BJ (cell line): Measurements from ENCODE around the gene UGT1A8. TPM values are rescaled to one million over a fixed set of nuclear protein-coding genes. Genes with fewer than 3 reads are reported as not detected.

Experiments used
- CTCF ChIA-PET: fragments of 350-600 bp; formaldehyde crosslinking; extraction: SDS; loops from one replicate; lab custom pipeline; 2021; ENCODE audit warnings: antibody characterized with exemption, inconsistent platforms; lab: Yijun Ruan, JAX
- POLR2A ChIA-PET: fragments of 300-600 bp; sonication (Branson Sonifier 250); formaldehyde crosslinking; extraction: SDS; loops from one replicate; lab custom pipeline; 2021; ENCODE audit warnings: antibody characterized with exemption; lab: Charles Lee
- DNase-seq: peaks from one replicate; pipeline ENCODE4 v3.0.0-alpha.2; 2011; ENCODE audit warnings: low read depth
- H3K27me3 ChIP-seq: 2 replicates; pipeline ENCODE4 v1.6.0; 2011; ENCODE audit warnings: low read length; ENCODE audit not compliant: control insufficient read depth, insufficient read depth
- H3K36me3 ChIP-seq: 2 replicates; pipeline ENCODE4 v1.5.1; 2011; ENCODE audit warnings: low read length; ENCODE audit not compliant: control insufficient read depth, insufficient read depth
- H3K4me3 ChIP-seq: 2 replicates; pipeline ENCODE4 v1.5.1; 2011; ENCODE audit warnings: low read depth, mild to moderate bottlenecking, control low read depth, low read length
- polyA plus RNA-seq: library from polyadenylated mRNA; depleted of rRNA; stranded (reverse); fragments of >200 nt; gene quantifications from 2 replicates; pipeline ENCODE4 v1.2.3, GENCODE V29; 2011
- TF ChIP-seq, protein P1 (sequence below): IDR thresholded peaks from 2 replicates; pipeline ENCODE4 v1.5.1; 2011; ENCODE audit warnings: low read depth, mild to moderate bottlenecking, control low read depth, inconsistent platforms, low read length, moderate library complexity; ENCODE audit not compliant: insufficient read depth

UGT1A8 gene
- polyA plus RNA-seq, 1 experiment = not detected

DNA sequence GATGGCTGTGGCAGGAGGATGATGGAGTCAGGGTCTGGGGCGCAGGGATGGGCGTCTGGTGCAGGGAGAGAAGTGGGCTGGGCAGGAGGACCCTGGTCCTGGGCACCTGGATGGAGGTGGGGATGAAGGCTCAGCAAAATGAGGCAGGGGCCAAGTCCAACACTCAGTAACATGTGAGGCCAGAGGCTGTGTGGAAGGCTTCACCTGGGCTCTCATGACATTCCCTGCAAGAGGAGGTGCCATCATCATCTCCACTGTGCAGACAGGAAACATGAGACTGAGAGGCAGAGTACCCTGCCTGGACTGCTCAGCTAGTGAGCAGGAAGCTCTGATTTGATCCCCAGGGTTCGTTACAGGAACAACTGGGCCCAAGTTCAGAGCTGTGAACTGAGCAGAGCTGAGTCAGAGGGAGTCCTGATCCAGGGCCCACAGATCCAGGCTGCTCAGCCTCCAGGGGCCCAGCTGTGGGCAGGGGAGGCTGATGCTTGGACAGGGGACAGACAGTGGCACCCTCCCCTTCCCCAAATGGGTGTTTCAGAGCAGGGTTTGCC lies 200.0 kb downstream of the UGT1A8 start:
- ChIA-PET CTCF (no interaction called here), POLR2A (no interaction called here)
- no peak for DNase-seq
- TF ChIP-seq, protein P1, sequence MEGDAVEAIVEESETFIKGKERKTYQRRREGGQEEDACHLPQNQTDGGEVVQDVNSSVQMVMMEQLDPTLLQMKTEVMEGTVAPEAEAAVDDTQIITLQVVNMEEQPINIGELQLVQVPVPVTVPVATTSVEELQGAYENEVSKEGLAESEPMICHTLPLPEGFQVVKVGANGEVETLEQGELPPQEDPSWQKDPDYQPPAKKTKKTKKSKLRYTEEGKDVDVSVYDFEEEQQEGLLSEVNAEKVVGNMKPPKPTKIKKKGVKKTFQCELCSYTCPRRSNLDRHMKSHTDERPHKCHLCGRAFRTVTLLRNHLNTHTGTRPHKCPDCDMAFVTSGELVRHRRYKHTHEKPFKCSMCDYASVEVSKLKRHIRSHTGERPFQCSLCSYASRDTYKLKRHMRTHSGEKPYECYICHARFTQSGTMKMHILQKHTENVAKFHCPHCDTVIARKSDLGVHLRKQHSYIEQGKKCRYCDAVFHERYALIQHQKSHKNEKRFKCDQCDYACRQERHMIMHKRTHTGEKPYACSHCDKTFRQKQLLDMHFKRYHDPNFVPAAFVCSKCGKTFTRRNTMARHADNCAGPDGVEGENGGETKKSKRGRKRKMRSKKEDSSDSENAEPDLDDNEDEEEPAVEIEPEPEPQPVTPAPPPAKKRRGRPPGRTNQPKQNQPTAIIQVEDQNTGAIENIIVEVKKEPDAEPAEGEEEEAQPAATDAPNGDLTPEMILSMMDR = no peak
- Histone ChIP-seq H3K27me3 (0 out of 2 replicates have a peak, but pooled peaks cover 1% of the 10 kb centered on the region), H3K36me3 (no peaks in the 10 kb centered on the region), H3K4me3 (no peak overlapping the region)

DNA sequence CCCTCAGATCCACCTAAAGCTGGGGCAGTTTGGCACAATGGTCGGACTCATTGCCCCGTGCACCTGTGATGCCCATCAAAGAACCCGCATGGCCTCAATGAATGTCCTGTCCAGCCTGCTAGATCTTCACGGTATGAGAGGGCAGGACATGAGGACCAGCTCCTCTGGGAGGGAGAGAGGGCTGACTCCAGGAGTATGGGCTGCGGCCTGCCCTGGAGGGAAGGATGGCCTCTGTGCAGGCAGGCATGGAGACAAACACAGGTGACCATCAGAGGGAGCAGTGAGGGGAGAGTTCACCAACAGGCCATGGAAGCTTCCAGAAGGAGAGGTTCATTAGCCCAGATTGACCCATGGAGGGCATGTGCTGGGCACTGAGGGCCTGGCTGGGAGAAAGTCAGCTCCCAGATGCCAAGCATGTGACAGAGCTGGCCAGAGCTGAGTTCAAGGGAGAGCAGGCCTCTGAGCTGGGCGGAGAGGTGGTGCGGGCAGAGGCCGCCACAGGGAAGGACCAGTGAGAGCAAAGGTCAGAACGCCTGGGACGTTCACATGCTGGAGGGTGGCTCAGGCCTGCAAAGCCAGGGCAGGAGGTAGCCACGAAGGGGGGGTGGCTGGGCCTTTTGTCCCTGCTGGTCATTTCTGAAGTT lies 200.7 kb downstream of the UGT1A8 start:
- 0 out of 2 replicates have a peak, but pooled peaks cover 1% of the 10 kb centered on the region for H3K27me3 ChIP-seq
- TF ChIP-seq, protein P1 = no peak
- ChIA-PET CTCF (no interaction called here), POLR2A (no interaction called here)
- no peak overlapping the region for H3K4me3 ChIP-seq
- no peaks in the 10 kb centered on the region for H3K36me3 ChIP-seq
- no peak for DNase-seq

DNA sequence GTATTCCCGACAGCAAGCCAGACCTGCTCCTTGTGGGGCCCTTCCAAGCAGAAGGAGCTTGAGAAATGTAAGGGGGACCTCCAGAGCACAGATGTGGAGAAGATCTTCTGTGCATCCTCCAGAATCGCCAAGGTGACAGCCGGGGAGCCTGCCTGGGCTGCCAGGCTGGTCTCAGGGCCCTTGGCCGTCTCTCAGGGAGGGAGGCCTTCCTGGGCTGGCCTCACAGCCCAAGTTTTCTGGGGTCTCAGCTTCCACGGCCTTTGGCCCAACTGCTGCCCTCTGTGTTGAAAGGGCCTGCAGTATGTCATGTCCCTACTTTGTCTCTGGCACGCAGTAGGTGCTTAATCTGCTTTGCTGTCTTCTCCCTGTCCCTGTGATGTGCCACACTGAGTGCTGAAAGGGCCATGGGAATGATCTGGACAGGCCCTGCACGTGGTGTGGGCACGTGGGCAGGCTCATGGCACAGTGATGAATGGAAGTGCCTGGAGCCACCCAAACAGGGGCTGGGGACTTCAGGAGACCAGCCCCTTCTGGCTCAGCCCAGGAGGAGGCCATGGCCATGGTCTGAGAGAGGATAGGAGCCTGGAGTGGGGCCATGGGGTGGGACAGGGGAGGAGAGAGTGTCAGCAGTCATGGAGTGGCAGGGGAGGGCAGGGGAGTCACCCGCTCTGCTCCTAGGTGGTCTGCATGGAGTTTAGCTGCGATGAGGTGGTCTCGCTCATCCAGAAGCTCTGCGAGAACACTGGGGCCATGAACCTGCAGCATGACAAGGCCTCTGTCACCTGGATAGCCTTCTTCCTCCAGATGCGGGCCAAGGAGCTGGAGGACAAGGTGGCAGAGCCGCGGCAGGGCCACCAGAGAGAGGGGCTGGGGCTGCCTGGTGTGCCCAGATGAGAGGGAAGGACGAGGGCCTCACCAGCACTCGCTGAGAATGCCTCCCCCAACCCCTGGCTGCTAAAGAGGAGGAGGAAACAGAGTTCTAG lies 201.5 kb downstream of the UGT1A8 start:
- DNase-seq = no peak
- TF ChIP-seq, protein P1 = no peak
- H3K36me3 ChIP-seq = no peaks in the 10 kb centered on the region
- no peak overlapping the region for H3K4me3 ChIP-seq
- ChIA-PET CTCF (interaction anchor here (1.0 kb wide), 1 partner anchor 52 kb away, joined by 3 read pairs; no protein-coding TSS in a partner anchor), POLR2A (no interaction called here)
- H3K27me3 ChIP-seq = no peaks in the 10 kb centered on the region

DNA sequence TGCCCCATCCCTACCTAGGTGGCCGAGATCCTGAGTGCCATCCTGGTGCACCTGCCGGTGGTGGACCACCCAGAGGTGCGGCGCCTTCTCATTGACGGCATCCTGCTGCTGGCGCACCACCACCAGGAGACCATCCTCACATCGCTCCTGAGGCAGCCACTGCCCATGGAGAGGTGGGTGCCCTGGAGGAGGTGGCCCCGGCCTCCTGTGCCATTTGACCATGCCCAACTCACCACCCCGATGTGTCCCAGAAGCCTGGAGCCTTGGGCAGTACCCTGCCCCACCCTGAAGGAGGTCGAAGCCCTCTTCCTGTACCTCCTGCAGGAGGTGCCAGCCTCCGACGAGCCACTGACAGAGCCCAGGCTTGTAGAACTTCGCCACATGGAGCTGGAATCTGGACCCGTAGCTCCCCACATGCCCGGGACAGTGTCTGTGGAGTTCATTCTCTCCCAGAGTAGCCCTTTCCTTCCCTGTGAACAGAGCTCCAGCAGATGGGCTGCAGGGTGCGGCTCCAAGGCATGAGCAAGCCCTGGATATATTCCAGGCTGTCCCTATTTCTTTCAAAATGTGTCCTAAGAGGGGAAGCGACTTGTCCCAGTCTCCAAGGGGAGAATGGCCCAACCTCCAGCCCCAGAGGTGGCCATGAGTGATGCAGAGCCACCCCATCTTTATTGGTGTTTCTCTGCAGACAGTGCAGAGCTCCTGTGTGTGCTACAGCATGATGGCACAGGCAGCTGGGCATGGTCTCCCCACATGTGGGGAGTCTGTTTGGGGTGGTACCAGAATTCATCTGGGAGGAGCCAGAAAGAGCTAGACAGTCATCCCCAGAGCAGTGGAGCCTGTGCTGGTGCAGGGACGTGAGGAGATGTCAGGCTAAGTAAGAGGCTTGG lies 202.7 kb downstream of the UGT1A8 start:
- Histone ChIP-seq H3K4me3 (no peak overlapping the region), H3K36me3 (no peaks in the 10 kb centered on the region), H3K27me3 (no peaks in the 10 kb centered on the region)
- ChIA-PET CTCF (interaction anchor here (1.0 kb wide), 1 partner anchor 53 kb away, joined by 3 read pairs; no protein-coding TSS in a partner anchor), POLR2A (no interaction called here)
- TF ChIP-seq, protein P1 = no peak
- no peak for DNase-seq
